IMR-90 (cell line): ENCODE results near the gene MAOA. TPM values are rescaled to one million over a fixed set of nuclear protein-coding genes. Genes with fewer than 3 reads are reported as not detected.

Experiments used
- ATAC-seq: fragments of 200-7000 bp; cut with Tn5 transposase; 2 replicates; pipeline ENCODE4 v1.9.1; 2020; ENCODE audit warnings: low read depth, mild to moderate bottlenecking, moderate library complexity
- BruUV-seq: library from RNA; stranded (reverse); fragments of 400-500 nt; replicated peaks from 2 replicates; lab custom pipeline; 2021; lab: Mats Ljungman, UMichigan
- CTCF ChIA-PET: fragments of 300-600 bp; formaldehyde crosslinking; extraction: SDS; loops from one replicate; lab custom pipeline; 2021; ENCODE audit warnings: antibody characterized with exemption; lab: Yijun Ruan, JAX
- POLR2A ChIA-PET: fragments of 300-600 bp; sonication (Branson Sonifier 250); formaldehyde crosslinking; loops from one replicate; lab custom pipeline; 2022; ENCODE audit warnings: antibody characterized with exemption; ENCODE audit not compliant: unreplicated experiment; lab: Charles Lee
- DNase-seq: peaks from one replicate; pipeline ENCODE4 v3.0.0; 2013
- H2AFZ ChIP-seq: replicated peaks from 2 replicates; pipeline ENCODE3; 2013; ENCODE audit warnings: low read length, mild to moderate bottlenecking; ENCODE audit not compliant: poor library complexity
- H2AK5ac ChIP-seq: 2 replicates; pipeline ENCODE4 v1.6.1; 2013; ENCODE audit warnings: low read depth, low read length, inconsistent platforms
- H2AK9ac ChIP-seq: replicated peaks from 2 replicates; pipeline ENCODE3; 2013; ENCODE audit warnings: mild to moderate bottlenecking, low read depth, low read length, moderate library complexity; ENCODE audit not compliant: poor library complexity
- H2BK120ac ChIP-seq: 2 replicates; pipeline ENCODE4 v1.6.1; 2013; ENCODE audit warnings: low read depth, low read length, inconsistent platforms
- H2BK15ac ChIP-seq: 3 replicates; pipeline ENCODE4 v1.6.1; 2013; ENCODE audit warnings: low read depth, low read length, inconsistent platforms
- H2BK20ac ChIP-seq: 2 replicates; pipeline ENCODE4 v1.6.1; 2013; ENCODE audit warnings: low read depth, mild to moderate bottlenecking, inconsistent platforms, low read length, moderate library complexity
- H2BK5ac ChIP-seq: 2 replicates; pipeline ENCODE4 v1.6.1; 2013; ENCODE audit warnings: mild to moderate bottlenecking, low read depth, low read length, inconsistent platforms; ENCODE audit not compliant: poor library complexity, severe bottlenecking
- H3K14ac ChIP-seq: replicated peaks from 2 replicates; pipeline ENCODE4 v1.6.1; 2013; ENCODE audit warnings: low read depth, low read length, inconsistent platforms
- H3K18ac ChIP-seq: 2 replicates; pipeline ENCODE4 v1.6.1; 2013; ENCODE audit warnings: low read depth, low read length, control low read depth
- H3K23ac ChIP-seq: 2 replicates; pipeline ENCODE4 v1.6.1; 2013; ENCODE audit warnings: low read depth, low read length, inconsistent platforms
- H3K27ac ChIP-seq: 2 replicates; pipeline ENCODE4 v1.5.1; 2013; ENCODE audit warnings: mild to moderate bottlenecking, control low read depth, low read length; ENCODE audit not compliant: insufficient read depth
- H3K27me3 ChIP-seq: 2 replicates; pipeline ENCODE4 v1.6.1; 2013; ENCODE audit warnings: low read length; ENCODE audit not compliant: control insufficient read depth, insufficient read depth
- H3K36me3 ChIP-seq: 2 replicates; pipeline ENCODE4 v1.6.1; 2013; ENCODE audit warnings: low read length, mixed read lengths; ENCODE audit not compliant: control insufficient read depth, insufficient read depth
- H3K4ac ChIP-seq: 2 replicates; pipeline ENCODE4 v1.6.1; 2013; ENCODE audit warnings: low read depth, low read length, inconsistent platforms
- H3K4me1 ChIP-seq: 2 replicates; pipeline ENCODE4 v1.6.1; 2013; ENCODE audit warnings: low read length, mixed read lengths; ENCODE audit not compliant: control insufficient read depth, insufficient read depth
- H3K4me2 ChIP-seq: 2 replicates; pipeline ENCODE4 v1.6.1; 2013; ENCODE audit warnings: low read depth, mild to moderate bottlenecking, control low read depth, low read length, moderate library complexity
- H3K4me3 ChIP-seq: 2 replicates; pipeline ENCODE4 v1.5.1; 2013; ENCODE audit warnings: low read depth, mild to moderate bottlenecking, control low read depth, low read length, moderate library complexity; ENCODE audit not compliant: insufficient read depth
- H3K56ac ChIP-seq: 2 replicates; pipeline ENCODE4 v1.6.1; 2013; ENCODE audit warnings: low read length, inconsistent platforms; ENCODE audit not compliant: insufficient read depth; ENCODE audit errors: extremely low read depth
- H3K79me1 ChIP-seq, 2 experiments: 2 replicates each; pipeline ENCODE4 v1.6.1; 2013; ENCODE audit warnings: low read length in 2 of 2, inconsistent platforms in 1 of 2, low read depth in 1 of 2
- H3K9ac ChIP-seq: 2 replicates; pipeline ENCODE4 v1.6.1; 2013; ENCODE audit warnings: low read depth, low read length, control low read depth
- H3K9me1 ChIP-seq: 2 replicates; pipeline ENCODE4 v1.6.1; 2013; ENCODE audit warnings: low read length, inconsistent platforms; ENCODE audit not compliant: insufficient read depth
- H3K9me3 ChIP-seq: 2 replicates; pipeline ENCODE4 v1.6.1; 2013; ENCODE audit warnings: low read length; ENCODE audit not compliant: control insufficient read depth, insufficient read depth
- H4K20me1 ChIP-seq: 2 replicates; pipeline ENCODE4 v1.6.1; 2013; ENCODE audit warnings: low read length, inconsistent platforms; ENCODE audit not compliant: insufficient read depth
- H4K5ac ChIP-seq: 2 replicates; pipeline ENCODE4 v1.6.1; 2013; ENCODE audit warnings: mild to moderate bottlenecking, low read depth, low read length, control low read depth
- H4K8ac ChIP-seq, 2 experiments: 2 replicates each; pipeline ENCODE4 v1.6.1; 2013; ENCODE audit warnings: low read depth in 2 of 2, low read length in 2 of 2, control low read depth in 1 of 2, inconsistent platforms in 1 of 2
- H4K91ac ChIP-seq: 2 replicates; pipeline ENCODE4 v1.6.1; 2013; ENCODE audit warnings: low read depth, low read length, inconsistent platforms; ENCODE audit not compliant: insufficient read depth
- BHLHE40 ChIP-seq: fragments of 150-350 bp; IDR thresholded peaks from 2 replicates; pipeline ENCODE4 v1.6.1; 2016; ENCODE audit warnings: mild to moderate bottlenecking, low read depth, low read length
- MAFK ChIP-seq: IDR thresholded peaks from 2 replicates; pipeline ENCODE4 v1.6.1; 2012; ENCODE audit warnings: low read depth, low read length, improper control_type of control experiment
- MXI1 ChIP-seq: IDR thresholded peaks from 2 replicates; pipeline ENCODE4 v1.6.1; 2012; ENCODE audit warnings: low read depth, mild to moderate bottlenecking, low read length, moderate library complexity, borderline replicate concordance
- RAD21 ChIP-seq: IDR thresholded peaks from 2 replicates; pipeline ENCODE4 v1.6.1; 2012; ENCODE audit warnings: low read length, improper control_type of control experiment
- WGBS, 2 experiments: methylation state at CpG; one replicate each; pipeline versions ENCODE4 v1.1.5 to v1.1.7; 2013; ENCODE audit warnings: missing lambda C conversion rate in 2 of 2; ENCODE audit not compliant: insufficient read length in 1 of 2; ENCODE audit errors: extremely low coverage in 2 of 2; 5-methylcytosine and 5-hydroxymethylcytosine counted together
- dilution Hi-C: fragments of 300-500 bp; cut with HindIII; formaldehyde crosslinking; loops from one replicate; pipeline ENCODE4 v1.14.3; 2018; ENCODE audit warnings: low sequenced_read_pairs; ENCODE audit not compliant: unreplicated experiment
- in situ Hi-C: fragments of 300-500 bp; cut with MboI; formaldehyde crosslinking; loops from 3 replicates; pipeline ENCODE4 v1.14.3; 2019; ENCODE audit warnings: low sequenced_read_pairs, inconsistent platforms, mixed read lengths
- intact Hi-C: fragments of 100-400 bp; cut with micrococcal nuclease; formaldehyde crosslinking; loops from 2 replicates; pipeline ENCODE4 v1.10.0; 2022
- polyA plus RNA-seq, 3 experiments: library from polyadenylated mRNA; depleted of rRNA; stranded (reverse); fragments of >200 nt; gene quantifications; 2 replicates each; pipeline ENCODE4 v1.2.3, GENCODE V29; 2012; ENCODE audit warnings: low replicate concordance in 1 of 3
- total RNA-seq: library from RNA; depleted of rRNA; stranded (reverse); fragments of >200 nt; gene quantifications from 2 replicates; pipeline ENCODE4 v1.2.3, GENCODE V29; 2012
- TF ChIP-seq, protein P1 (sequence below): fragments of 150-350 bp; IDR thresholded peaks from 2 replicates; pipeline ENCODE4 v1.6.1; 2016; ENCODE audit warnings: low read depth, mild to moderate bottlenecking, low read length, moderate library complexity, borderline replicate concordance
- TF ChIP-seq, protein P2 (sequence below): fragments of 150-350 bp; IDR thresholded peaks from 2 replicates; pipeline ENCODE4 v1.6.1; 2017; ENCODE audit warnings: mild to moderate bottlenecking, antibody characterized with exemption, low read length, low read depth
- TF ChIP-seq, protein P3 (sequence below): conservative IDR thresholded peaks from 2 replicates; pipeline ENCODE4 v1.5.1; 2012; ENCODE audit warnings: mild to moderate bottlenecking, low read depth, low read length, improper control_type of control experiment

The MAOA gene
- total and polyA plus RNA-seq, 2 of the 4 experiments (the other 2 are of a cell fraction), result 0.14 to 0.36 TPM

DNA sequence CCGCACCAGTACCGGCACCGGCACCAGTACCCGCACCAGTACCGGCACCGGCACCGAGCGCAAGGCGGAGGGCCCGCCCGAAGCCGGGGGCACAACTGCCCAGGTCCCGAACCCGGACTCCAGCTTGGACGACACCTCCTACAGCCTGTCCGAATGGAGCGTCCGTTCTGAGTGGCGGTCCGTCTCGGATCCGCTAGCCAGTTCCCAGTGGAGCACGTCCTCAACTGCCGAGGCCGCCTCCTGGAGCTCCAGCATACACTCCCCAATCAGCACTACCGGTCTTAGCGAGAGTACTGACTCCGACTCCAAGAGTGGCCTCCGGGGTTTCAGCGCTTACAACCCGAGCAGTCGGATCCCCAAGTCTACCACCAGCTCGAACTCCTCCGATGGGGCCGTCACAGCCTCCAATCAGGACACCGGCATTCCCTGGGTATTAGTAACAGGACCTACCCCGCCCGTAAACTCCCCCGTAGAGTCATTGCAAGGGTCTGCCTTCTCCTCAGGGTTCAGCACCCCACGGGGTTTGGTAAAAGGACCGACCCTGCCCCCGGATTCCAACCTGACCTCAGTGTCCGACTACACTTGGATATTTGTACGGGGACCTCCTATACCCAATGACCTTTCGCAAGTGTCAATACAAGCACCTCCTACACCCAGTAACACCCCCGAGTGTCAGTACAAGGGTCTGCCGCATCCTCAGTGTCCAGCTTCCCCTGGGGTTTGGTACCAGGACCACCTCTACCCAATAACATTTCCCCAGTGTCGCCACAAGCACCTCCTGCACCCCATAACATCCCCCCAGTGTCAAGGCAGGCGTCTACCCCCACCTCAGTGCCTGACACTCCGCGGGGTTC lies 721 bp upstream of the MAOA start (continued):
- TF ChIP-seq, protein P1, sequence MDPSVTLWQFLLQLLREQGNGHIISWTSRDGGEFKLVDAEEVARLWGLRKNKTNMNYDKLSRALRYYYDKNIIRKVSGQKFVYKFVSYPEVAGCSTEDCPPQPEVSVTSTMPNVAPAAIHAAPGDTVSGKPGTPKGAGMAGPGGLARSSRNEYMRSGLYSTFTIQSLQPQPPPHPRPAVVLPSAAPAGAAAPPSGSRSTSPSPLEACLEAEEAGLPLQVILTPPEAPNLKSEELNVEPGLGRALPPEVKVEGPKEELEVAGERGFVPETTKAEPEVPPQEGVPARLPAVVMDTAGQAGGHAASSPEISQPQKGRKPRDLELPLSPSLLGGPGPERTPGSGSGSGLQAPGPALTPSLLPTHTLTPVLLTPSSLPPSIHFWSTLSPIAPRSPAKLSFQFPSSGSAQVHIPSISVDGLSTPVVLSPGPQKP, result no peak
- no peak for TF ChIP-seq MAFK

DNA sequence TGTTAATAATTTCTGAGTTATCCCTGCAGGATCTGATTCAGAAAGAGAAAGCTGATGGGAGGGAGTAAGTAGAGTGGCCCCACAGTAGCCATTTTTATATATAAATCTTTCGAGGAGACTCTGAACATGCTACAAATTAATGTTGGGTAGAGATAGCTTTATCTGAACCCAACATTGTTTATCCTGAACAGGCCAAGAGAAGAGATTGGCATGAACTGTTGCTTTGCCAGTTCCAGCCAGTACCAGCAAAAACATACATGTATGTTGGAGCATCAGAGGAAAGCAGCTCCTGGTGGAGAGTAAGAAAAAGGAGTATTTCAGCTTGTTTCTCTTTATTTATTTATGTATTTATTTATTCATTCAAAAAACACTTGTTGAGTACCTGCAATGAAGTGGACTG lies 1.6 kb downstream of the MAOA start:
- in situ Hi-C loops, result no loop called here

More for the DNA sequence above, 1.6 kb downstream of the MAOA start:
- Histone ChIP-seq H3K4me2 (no peak overlapping the region), H2AK9ac (no peak overlapping the region), H3K18ac (no peak overlapping the region), H2BK15ac (no peak overlapping the region), H2BK20ac (no peak overlapping the region), H3K23ac (no peak overlapping the region), H2AK5ac (no peak overlapping the region), H2AFZ (no peak overlapping the region), H4K5ac (no peak overlapping the region), H4K20me1 (no peaks in the 10 kb centered on the region), H3K56ac (no peak overlapping the region), H3K27me3 (peaks cover 2% of the 10 kb centered on the region), H3K9me3 (peaks cover 2% of the 10 kb centered on the region; the same call in 1 of the 2 replicates), H3K27ac (no peak overlapping the region), H4K91ac (no peak overlapping the region), H3K4ac (no peak overlapping the region), H2BK5ac (no peak overlapping the region), H3K9ac (no peak overlapping the region), H3K4me3 (no peak overlapping the region), H3K14ac (no peak overlapping the region), H2BK120ac (no peak overlapping the region), H3K9me1 (no peaks in the 10 kb centered on the region), H3K79me1 (no peaks in the 10 kb centered on the region), H4K8ac (no peak overlapping the region), H3K36me3 (no peaks in the 10 kb centered on the region), H3K4me1 (no peaks in the 10 kb centered on the region)
- intact Hi-C loops, result no loop called here
- ATAC-seq, result no peak
- BruUV-seq, result no TSS peak
- no peak for TF ChIP-seq RAD21
- TF ChIP-seq MXI1, result no peak
- TF ChIP-seq, protein P2, sequence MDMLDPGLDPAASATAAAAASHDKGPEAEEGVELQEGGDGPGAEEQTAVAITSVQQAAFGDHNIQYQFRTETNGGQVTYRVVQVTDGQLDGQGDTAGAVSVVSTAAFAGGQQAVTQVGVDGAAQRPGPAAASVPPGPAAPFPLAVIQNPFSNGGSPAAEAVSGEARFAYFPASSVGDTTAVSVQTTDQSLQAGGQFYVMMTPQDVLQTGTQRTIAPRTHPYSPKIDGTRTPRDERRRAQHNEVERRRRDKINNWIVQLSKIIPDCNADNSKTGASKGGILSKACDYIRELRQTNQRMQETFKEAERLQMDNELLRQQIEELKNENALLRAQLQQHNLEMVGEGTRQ, result no peak
- no peak for TF ChIP-seq BHLHE40
- TF ChIP-seq, protein P3, sequence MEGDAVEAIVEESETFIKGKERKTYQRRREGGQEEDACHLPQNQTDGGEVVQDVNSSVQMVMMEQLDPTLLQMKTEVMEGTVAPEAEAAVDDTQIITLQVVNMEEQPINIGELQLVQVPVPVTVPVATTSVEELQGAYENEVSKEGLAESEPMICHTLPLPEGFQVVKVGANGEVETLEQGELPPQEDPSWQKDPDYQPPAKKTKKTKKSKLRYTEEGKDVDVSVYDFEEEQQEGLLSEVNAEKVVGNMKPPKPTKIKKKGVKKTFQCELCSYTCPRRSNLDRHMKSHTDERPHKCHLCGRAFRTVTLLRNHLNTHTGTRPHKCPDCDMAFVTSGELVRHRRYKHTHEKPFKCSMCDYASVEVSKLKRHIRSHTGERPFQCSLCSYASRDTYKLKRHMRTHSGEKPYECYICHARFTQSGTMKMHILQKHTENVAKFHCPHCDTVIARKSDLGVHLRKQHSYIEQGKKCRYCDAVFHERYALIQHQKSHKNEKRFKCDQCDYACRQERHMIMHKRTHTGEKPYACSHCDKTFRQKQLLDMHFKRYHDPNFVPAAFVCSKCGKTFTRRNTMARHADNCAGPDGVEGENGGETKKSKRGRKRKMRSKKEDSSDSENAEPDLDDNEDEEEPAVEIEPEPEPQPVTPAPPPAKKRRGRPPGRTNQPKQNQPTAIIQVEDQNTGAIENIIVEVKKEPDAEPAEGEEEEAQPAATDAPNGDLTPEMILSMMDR, result no peak
- DNase-seq, result no peak
- ChIA-PET CTCF (interaction anchor here (0.7 kb wide), 1 partner anchor 286 kb away, joined by 3 read pairs; no protein-coding TSS in a partner anchor), POLR2A (no interaction called here)
- dilution Hi-C loops, result no loop called here
- WGBS, 2 experiments, result no CpG with 5 or more reads among the region's 1 CpG
